NCI-H2029 (cell line): Measurements from ENCODE around the gene TMEM40.
"Not testable (repeated sequence)": the region's sequence is repeated elsewhere in the genome, so short reads cannot be mapped to it uniquely, and the experiment has no call there.

ENCODE experiments used
- DNase-seq: peaks from one replicate; lab custom pipeline; 2025; lab: John Stamatoyannopoulos, UW

The TMEM40 gene, protein sequence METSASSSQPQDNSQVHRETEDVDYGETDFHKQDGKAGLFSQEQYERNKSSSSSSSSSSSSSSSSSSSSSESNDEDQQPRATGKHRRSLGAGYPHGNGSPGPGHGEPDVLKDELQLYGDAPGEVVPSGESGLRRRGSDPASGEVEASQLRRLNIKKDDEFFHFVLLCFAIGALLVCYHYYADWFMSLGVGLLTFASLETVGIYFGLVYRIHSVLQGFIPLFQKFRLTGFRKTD

DNA sequence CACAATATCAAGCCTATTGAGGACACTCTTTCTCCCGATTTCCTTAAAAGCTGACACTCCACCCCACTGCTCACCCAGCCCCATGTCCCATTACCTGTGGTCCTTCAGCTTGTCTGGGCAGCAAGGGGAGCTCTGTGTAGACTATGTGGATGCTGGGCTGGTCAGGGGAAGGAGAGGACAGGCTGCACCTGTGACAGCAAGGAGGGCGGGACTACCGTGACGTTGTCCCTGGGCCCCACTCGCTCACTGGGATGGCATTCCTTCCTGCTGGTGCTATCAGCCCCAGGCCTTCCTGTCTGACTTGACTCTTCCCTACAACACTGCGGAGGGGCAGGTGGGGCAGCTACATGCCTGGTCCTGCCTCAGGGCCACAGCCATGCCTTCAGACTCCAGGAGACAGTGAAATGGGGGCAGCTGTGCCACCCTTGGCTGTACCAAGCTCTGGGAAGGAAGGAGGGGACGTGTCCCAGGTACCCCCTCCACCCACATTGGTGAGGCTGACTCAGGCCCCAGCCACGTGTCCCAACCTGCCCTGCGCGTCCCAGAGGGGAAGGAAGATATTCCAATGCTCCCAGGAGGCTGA is at the start of gene TMEM40:
Gene TMEM40, minus strand, starts transcription at position 163 of the 583 bp plus-strand sequence. CDS start 9,427 bp downstream, outside the sequence.
- no peak for DNase-seq

DNA sequence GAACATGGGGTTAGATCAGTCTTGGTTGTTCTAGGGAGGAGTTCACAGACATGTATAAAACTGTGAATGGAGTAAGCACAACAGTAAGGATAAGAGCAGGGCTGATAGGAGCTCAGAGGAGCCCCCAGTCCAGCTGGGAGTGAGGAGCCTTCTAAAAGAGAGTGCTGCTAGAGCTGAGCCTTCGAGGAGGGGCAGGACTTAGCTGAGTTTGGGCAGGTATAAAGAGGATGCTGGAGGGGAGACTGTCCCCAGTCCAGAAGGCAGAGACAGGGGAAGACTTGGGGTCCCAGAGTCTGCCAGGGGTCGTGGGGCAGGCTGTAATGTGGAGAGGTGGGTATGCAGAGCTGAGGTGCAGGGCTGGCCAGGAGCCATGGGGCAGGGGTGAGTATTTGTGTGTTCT is 49.5 kb upstream of the TMEM40 start:
- DNase-seq, result no peak

DNA sequence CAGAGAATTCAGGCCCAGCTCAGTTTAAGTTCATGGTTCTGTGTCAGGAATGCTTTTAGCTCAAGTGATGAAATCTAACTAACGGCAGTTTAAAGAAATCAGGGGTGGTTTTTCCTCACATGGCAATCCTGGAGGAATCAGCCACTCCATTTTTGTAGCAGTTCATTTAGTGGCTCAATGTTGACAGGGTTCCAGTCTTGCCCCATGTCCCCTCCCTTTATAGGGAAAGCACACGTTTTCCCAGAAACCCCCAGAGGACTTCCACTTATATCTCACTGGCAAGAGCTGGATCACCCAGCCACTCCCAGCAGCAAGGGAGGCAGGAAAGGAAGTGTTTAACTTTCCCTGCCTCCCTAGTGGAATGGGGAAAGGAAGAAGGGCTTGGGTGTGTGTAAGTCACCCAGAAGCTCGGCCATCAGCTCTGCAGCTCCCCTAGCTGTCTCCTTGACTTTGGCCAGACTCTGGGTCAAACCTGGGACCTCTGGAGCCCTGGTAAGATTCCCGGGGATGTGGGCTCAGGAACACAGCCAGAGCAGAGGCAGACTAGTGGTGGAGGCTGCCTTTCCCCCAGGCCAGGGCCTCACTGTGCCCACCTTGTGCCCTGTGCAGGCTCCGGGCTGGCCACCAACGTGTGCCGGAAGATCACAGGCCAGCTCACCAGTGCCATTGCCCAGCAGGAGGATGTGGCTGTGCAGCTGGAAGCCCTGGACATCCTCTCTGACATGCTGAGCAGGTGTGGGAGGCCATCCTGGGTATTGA is 48.7 kb upstream of the TMEM40 start:
- no peak for DNase-seq

DNA sequence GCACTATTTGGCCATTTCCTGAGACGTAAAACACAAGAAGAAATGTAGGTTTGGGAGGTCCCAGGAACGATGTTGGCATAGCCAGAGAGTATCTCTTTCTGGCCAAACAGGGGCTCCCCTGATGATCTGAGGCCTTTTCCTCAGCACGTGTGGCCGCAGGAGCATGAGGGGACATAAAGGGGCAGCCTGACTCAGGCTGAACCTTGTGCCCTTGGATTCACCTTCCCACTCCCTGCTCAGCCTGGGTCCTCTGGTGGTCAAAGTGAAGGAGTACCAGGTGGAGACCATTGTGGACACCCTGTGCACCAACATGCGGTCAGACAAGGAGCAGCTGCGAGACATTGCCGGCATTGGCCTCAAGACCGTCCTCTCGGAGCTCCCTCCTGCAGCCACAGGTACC is 48.0 kb upstream of the TMEM40 start:
- no peak for DNase-seq

DNA sequence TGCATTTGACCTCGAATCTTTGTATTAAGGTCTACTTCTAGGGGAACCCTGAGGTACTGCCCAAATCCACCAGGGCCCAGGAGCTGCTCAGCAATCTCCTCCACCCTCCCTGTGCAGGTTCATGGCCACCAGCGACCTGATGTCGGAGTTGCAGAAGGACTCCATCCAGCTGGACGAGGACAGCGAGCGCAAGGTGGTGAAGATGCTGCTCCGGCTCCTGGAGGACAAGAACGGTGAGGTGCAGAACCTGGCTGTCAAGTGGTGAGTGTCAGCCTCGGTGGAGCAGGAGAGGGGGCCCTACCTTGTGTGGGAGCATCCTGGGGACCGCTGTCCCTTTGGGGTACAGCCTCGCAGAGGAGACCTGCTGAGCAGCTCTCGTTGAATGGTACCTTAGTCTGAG is 44.3 kb upstream of the TMEM40 start:
- DNase-seq, result no peak

DNA sequence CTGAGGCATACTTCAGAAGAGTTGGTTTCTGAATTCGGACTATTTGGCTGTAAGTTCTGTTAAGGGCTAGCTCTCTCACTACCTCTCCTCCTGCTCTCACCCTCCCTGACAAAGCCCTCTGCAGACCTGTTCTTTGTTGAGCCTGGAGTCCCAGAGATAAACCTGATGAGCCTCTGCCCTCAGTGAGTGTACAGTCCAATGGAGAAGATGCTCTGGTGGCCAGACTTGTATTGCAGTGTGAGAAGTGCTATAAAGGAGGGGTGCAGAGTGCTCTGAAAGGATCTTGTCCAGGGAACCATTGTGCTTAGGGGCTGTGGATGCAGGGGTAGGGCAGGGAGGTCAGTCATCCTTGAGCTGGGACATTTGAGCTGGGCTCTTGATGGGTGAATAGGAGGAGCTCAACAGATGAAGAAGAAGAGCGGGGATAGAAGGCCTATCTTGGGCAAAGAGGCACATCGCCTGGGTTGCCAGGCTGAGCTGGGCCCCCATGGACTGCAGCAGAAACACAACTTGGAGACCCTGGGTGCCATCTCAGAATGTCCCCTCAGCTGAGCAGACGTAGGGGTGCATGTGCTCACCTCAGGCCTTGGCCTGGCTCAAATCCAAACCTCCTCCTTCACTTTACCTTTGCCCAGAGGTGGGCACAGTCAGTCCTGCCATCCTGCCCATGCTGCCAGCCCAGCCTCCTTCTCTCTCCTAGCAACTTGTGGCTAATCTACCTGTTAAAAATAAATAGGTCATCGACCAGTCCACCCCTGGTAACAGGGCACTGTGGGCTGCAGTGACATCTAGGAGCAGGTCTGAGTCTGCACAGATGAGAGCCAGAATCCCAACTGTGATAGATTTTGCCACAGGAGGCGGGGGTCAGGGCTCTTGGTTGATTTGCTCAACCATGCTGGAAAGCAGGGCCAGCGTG is 40.7 kb upstream of the TMEM40 start:
- no peak for DNase-seq

DNA sequence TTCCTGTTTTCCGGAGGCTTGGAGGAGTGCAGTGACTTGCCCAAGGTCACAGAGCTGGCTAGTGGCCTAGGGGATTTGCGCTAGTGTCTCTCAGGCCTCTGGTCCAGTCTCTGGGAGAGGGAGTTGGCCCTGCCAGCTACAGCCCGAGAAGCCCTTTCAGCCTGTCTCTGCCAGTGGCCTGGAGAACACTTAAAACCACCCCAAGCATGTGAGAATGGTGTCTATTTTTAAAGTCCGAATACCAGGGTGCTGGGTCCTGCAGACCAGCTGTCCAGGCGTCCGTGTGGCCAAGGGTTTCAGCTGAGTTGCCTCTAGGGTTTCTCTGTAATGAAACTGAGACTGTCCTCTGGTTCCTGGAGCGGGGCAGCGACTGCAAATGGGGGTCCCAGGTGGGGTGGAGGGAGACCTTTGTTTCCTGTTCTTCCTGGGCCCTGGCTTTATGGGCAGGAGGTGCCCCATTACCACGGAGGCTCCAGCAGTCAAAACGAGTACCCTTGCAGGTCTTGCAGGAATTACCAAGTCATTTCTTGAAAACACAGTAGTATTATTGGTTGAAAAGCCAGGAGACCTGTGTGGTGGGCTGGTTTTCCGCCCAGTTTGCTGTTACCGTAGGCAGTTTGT is 39.6 kb upstream of the TMEM40 start:
- DNase-seq, result no peak

DNA sequence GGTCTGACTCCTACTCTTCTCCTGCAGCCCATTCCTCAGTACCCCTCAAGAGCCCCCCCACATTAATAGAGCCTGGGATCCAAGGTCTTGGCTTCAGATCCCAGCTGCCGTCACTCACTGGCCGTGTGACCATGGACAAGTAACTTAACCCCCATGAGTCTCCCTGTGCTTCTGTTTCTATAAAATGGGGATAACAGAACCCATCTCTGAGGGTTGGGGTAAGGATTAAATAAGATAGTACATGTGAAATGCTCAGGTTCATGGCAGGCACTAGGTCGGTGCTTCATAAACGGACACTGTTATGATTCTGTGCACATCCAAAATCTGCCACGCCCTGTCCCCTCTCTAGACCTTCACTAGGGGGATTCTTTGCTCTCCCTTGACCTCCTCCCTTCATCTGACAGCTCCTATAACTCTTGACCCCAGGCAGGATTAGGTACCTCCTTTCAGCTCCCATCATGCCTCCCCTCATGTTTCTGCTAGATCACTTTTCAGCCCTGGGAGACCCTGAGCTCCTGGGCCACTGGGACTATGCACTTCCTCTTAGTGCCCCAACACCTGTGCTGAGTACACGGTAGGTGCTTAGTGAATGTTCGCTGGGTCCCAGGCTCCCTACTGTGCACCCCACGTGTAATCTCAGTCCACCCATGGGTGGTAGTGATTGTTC is 39.0 kb upstream of the TMEM40 start:
- no peak for DNase-seq

DNA sequence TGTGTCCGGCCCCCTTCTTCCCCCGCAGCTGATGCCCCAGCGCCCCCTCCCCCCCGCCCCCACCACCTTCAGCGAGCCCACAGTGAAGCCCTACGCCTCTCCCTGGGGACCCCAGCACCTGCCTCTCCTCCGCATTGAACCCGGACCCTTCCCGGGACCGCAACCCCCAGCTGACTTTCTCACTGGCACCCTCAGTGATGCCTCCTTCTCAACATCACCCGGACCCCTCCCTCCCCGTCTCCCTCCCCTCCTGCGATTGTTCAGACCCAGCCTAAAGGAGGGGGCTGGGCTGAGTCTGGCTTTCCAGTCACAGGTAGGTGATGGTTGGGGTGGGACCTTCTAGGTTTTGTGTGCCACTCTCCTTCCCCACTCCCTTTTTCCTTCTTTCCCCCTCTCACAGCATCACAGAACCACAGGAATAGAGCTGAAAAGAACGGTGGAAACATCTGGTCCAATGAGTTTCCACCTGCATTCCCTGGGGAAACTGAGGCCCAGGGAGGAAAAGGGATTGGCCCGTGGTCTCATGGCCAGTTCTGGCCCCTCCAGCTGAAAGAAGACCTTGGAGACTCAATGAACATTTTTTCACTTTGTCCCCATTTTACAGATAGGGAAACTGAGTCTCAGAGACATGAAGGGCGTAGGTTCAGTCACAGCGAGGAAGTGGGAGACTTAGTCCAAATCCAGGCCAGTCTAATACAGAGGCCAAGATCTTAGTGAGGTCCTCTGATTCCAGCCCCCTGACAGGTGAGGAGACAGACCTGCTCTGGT is 38.2 kb upstream of the TMEM40 start:
- no peak for DNase-seq

DNA sequence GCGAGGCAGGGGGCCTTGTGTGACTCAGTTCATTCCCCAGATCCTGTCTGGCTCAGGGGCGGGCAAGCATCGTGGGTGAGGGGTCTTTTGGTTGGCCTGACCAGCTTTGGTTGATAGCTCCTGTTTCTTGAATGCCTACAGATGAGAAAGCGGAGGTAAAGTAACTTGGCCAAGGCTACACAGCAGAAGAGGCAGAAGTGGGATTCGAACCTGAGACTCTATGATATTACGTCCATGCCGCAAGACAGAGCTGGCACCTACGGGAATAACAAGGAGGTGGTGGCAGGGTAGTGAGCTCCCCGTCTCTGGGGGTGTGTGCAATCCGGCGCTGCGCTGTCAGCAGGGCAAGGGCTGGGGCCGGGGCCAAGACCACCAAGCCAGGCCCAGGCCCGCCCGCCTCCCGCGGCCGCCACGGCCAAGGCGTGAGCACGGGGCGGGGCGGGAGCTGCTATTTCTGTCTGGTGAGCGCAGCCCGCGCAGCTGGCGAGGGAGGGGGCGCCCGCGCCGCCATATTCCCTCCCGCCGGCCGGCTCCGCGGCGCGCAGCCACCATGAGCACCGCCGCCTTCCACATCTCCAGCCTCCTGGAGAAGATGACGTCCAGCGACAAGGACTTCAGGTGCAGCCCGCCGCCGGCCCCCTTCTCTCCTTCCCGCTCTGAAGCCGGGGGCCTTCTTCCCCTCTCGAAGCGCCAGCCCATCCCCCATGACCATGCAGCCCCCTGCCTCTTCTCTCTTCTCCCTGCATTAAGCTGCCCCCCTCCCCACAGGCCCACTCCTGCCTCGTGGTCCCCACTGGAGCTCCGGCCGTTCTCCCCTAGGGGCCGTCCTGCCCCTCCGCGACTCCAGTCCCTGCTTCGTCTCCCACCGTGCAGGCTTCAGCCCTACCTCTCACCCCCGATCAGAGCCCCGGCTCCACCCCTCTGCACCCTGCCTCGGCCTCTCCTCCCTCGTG is 37.4 kb upstream of the TMEM40 start, which contains the start of gene CAND2:
Gene CAND2, plus strand, starts transcription at position 510 of the 953 bp plus-strand sequence. Its CDS starts 41 bp downstream, at position 551.
- DNase-seq, result peak; percentile 67

DNA sequence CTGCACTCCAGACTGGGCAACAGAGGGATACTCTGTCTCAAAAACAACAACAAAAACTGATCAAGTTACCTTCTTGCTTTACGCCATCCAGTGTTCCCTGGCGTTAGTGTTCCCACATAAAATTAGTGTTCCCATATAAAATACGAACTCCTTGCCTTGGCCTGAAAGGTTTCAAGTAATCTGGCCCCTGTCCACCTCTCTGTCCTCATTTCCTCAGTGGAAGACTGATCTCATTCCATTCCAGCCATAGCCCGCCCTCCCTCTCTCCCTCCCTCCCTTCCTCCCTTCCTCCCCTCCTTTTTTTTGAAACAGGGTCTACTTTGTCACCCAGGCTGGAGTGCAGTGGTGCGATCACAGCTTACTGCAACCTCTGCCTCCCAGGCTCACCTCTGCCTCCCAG is 34.6 kb upstream of the TMEM40 start:
- no peak for DNase-seq

DNA sequence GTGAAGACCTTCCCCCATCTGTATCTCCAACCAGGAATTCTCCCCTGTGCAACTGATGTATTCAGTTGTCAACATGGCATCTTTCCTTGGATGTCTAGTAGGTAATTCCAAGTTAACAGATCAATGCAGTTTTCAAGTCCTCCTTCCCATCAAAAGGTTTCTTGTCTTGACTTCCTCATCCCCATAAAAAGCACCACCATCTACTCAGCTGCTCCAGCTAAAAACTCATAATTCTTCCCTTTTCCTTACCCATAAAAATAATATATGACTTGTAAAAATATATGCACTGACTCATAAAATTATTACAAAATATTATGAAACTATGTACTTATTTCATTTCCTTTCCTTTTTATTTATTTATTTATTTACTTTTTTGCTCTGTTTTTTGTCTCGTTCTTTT is 32.4 kb upstream of the TMEM40 start:
- no peak for DNase-seq

DNA sequence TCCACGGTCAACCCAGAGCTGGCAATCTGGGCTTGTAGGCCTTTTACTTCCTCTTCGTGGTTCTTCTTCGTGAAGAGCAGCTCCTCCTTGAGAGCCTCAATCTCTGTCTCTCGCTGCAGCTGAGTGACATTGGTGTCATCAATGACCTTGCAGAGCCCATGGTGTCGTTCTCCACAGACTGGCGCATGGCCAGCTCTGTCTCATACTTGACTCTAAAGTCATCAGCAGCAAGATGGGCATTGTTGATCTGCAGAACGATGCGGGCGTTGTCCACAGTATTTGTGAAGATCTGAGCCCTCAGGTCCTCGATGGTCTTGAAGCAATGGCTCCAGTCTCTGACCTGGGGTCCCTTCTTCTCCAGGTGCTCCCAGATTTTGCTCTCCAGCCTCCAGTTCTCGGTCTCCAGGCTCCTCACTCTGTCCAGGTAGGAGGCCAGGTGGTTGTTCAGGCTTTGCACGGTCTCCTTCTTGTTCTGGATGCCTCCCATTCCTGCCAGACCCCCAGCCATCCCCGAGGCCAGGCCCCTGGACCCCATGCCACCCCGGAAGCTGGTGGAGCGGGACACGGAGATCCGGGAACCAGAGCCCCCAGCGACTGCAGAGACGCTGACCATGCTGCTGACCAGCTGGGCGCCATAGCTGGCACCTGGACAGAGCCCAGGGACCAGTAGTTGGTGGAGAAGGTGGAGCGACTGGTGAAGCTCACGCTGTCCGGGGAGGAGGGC is 29.1 kb upstream of the TMEM40 start:
- not testable (repeated sequence) for DNase-seq

DNA sequence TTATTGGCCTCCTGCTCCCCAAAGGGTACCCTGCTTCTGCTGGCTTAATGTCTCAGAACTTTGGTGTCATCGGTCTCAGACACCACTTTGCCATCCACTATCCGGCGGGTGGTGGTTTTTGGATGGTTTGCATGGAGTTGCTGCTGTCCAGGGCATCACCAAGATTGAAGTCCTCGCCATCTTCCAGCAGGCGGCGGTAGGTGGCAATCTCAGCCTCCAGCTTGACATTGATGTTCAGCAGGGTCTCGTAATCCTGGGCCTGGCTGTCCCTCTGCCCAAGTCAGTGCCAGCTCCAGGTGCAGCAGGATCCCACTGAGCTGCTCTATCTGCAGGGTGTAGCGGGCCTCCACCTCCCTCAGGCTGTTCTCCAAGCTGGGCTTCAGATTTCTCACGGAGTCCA is 28.3 kb upstream of the TMEM40 start:
- DNase-seq, result not testable (repeated sequence)

DNA sequence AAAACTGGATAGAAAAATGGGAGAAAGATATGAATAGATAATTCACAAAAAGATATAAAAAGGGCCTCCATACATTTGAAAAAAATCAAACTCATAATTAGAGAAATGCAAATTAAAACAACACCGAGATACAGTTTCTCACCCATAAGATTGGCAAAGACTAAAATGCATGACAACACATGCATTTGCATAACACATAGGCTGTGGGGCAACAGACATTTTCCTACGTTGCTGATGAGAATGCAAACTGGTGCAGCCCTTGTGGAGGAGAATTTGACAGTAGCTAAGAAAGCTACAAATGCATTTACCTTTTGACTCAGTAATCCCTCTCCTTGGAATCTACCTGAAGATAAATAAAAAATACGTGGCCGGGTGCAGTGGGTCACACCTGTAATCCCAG is 26.0 kb upstream of the TMEM40 start:
- DNase-seq, result no peak

DNA sequence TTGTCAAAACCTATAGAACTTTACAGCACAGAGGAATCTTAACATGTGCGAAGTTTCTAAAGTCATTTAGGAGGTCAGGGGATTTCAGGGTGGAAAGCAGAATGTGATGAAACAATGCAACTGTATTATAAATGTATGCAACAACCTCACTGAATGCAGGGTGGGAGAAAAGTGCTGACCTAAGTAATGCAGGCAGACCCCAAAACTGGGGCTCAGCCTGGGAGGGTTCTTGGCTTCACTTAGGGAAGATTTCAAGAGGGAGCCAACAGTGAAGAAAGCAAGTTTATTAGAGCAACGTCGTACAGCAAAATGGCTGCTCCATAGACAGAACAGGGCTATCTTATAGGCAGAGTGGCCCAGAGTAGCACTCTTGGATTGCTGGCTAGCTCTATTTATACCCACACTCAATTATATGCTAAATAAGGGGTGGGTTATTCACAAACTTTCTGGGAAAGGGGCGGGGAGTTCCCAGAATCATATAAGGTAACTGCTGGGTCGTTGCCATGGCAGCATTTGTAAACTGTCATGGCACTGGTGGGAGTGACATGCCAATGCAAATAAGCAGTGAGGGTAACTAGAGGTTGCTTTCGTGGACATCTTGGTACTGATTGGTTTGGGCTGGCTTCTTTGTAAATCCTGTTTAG is 23.2 kb upstream of the TMEM40 start:
- DNase-seq, result peak; percentile 87

DNA sequence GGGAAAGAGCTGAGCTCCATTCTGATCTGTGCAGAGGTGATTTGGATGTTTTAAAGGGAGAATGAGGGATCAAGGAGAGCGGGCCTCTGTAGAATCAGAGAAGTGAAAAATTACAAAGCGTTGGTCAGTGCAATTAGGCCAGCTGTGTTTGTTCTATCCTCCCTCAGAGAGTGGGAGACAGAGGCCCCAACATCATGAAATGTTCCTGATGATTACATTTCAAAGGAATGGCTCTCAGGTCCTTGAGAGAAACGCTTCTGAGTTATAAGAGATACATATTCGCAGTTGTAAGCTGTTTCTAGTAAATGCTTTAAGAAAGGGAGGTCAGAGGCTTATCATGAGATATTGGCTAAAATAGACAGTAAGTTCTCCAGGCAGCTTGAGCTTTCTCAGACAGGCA is 21.7 kb upstream of the TMEM40 start:
- DNase-seq, result no peak

DNA sequence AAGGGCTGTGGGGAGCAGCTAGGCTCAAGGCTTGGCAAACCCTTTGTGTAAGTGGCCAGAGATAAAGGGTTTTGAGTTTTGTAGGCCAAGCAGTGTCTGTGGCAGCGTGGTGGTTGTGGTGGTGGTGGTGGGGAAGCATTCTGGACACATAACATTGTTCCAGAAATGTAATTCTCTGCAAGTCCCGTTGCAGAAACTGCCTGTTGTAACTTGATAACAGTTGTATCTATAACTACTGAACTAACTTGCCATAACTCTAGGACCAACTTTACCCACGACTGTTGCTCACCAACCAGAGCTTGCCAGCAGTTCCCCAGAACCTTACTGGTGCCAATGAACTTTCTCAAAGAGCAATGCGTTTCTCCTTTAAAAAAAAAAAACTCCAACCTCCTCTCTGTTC is 18.1 kb upstream of the TMEM40 start:
- DNase-seq, result no peak
